Measurements from ENCODE around the gene NLRP14. TPM values are rescaled to one million over a fixed set of nuclear protein-coding genes. Genes with fewer than 3 reads are reported as not detected.

Gene NLRP14
- total and polyA plus RNA-seq, 2 donors (not counting 3 experiments of a cell fraction or from before 2014, with no cell fraction given) = 0.24 to 0.26 TPM

DNA sequence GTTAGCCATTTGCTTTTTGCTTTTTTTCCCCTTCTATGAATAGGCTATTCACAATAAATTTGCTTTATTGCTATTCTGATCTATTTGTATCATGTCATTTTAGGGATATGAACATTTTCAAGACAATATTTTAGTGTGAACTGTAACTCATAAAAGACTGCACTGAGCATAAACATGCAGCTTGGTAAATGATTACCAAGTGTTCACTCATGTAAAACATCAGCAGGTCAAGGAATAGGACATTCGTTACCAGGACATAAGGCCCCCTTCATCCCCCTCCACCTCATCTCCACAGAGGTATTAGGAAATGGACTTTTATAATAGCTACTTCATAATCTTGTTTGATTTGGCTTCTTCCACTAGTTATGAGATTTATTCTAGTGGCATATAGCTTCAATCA, 12.4 kb downstream of the NLRP14 start:
- H3K9ac ChIP-seq (replicated peaks; ENCODE audit: extremely low read depth, insufficient read depth, low read length) = no peak overlapping the region
- H3K4me1 ChIP-seq (ENCODE audit: control insufficient read depth, extremely low read depth, insufficient read depth, low read length) = no peaks in the 10 kb centered on the region
- no peak overlapping the region for H2AFZ ChIP-seq (ENCODE audit: low read depth, low read length)
- ChIA-PET CTCF (interaction anchor here (0.7 kb wide), 1 partner anchor 66 kb away, joined by 3 read pairs; no protein-coding TSS in a partner anchor), POLR2A (no interaction called here)
- no peak overlapping the region for H3K4me2 ChIP-seq (ENCODE audit: insufficient read depth, low read length)
- TF ChIP-seq POLR2A (IDR thresholded peaks at IDR 0.05; ENCODE audit: low read depth, low read length) (no peak), JUN (IDR thresholded peaks at IDR 0.05; ENCODE audit: borderline replicate concordance, insufficient read depth, insufficient read length, low read depth) (no peak), POLR2AphosphoS5 (IDR thresholded peaks at IDR 0.05; ENCODE audit: insufficient read depth, low read depth, low read length) (no peak), MYC (IDR thresholded peaks at IDR 0.05; ENCODE audit: low read depth, low read length) (no peak), EZH2 (IDR thresholded peaks at IDR 0.05; ENCODE audit: borderline replicate concordance, low read depth, low read length, severe bottlenecking) (no peak), FOS (IDR thresholded peaks at IDR 0.05; ENCODE audit: borderline replicate concordance, insufficient read depth, low read length) (no peak), GATA2 (IDR thresholded peaks at IDR 0.05; ENCODE audit: insufficient read depth, insufficient read length, low read depth, low read length) (no peak)
- TF ChIP-seq, protein P1, sequence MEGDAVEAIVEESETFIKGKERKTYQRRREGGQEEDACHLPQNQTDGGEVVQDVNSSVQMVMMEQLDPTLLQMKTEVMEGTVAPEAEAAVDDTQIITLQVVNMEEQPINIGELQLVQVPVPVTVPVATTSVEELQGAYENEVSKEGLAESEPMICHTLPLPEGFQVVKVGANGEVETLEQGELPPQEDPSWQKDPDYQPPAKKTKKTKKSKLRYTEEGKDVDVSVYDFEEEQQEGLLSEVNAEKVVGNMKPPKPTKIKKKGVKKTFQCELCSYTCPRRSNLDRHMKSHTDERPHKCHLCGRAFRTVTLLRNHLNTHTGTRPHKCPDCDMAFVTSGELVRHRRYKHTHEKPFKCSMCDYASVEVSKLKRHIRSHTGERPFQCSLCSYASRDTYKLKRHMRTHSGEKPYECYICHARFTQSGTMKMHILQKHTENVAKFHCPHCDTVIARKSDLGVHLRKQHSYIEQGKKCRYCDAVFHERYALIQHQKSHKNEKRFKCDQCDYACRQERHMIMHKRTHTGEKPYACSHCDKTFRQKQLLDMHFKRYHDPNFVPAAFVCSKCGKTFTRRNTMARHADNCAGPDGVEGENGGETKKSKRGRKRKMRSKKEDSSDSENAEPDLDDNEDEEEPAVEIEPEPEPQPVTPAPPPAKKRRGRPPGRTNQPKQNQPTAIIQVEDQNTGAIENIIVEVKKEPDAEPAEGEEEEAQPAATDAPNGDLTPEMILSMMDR (IDR thresholded peaks at IDR 0.05; ENCODE audit: extremely low read depth in 1 of 2, insufficient read depth in 1 of 2, low read depth in 1 of 2, low read length in 2 of 2) = no peak
- TF ChIP-seq, protein P2, sequence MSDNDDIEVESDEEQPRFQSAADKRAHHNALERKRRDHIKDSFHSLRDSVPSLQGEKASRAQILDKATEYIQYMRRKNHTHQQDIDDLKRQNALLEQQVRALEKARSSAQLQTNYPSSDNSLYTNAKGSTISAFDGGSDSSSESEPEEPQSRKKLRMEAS (IDR thresholded peaks at IDR 0.05; ENCODE audit: insufficient read depth, insufficient read length) = no peak
- intact Hi-C loops (cut with micrococcal nuclease) (no loop called here), dilution Hi-C loops (cut with MboI; ENCODE audit: extremely low pct_ligation_motif_present, low sequenced_read_pairs) (no loop called here)
- DNase-seq (ENCODE audit: low read depth, low spot score) = no peak
- no peaks in the 10 kb centered on the region for H3K36me3 ChIP-seq (ENCODE audit: control insufficient read depth in 2 of 2, extremely low read depth in 1 of 2, insufficient read depth in 2 of 2, low read length in 2 of 2)
- no peaks in the 10 kb centered on the region for H4K20me1 ChIP-seq (replicated peaks; ENCODE audit: control insufficient read depth, extremely low read depth, insufficient read depth, low read length)
- no peak overlapping the region for H3K4me3 ChIP-seq (replicated peaks in 1 of 3; ENCODE audit: insufficient read depth in 1 of 3, low read depth in 1 of 3, low read length in 3 of 3)
- no peaks in the 10 kb centered on the region for H3K27me3 ChIP-seq (ENCODE audit: control insufficient read depth in 2 of 2, insufficient read depth in 2 of 2, low read length in 2 of 2)
- H3K79me2 ChIP-seq (ENCODE audit: control insufficient read depth, insufficient read depth, low read length) = no peaks in the 10 kb centered on the region
- H3K9me3 ChIP-seq (replicated peaks; ENCODE audit: control insufficient read depth, insufficient read depth, low read length) = no peaks in the 10 kb centered on the region
- no peak overlapping the region for H3K27ac ChIP-seq (ENCODE audit: insufficient read depth, low read depth, low read length)
- no peak for FAIRE-seq
- BruUV-seq (replicated peaks) = no TSS peak
- H3K9me1 ChIP-seq (replicated peaks; ENCODE audit: control insufficient read depth, extremely low read depth, insufficient read depth, low read length) = no peaks in the 10 kb centered on the region
